ENCODE measurements around the gene TFAP2A. TPM values are rescaled to one million over a fixed set of nuclear protein-coding genes. Genes with fewer than 3 reads are reported as not detected.

The TFAP2A gene
- total and polyA plus RNA-seq, 11 donors, result 0.11 to 1.4 (median 0.30) TPM; not detected in 1

DNA sequence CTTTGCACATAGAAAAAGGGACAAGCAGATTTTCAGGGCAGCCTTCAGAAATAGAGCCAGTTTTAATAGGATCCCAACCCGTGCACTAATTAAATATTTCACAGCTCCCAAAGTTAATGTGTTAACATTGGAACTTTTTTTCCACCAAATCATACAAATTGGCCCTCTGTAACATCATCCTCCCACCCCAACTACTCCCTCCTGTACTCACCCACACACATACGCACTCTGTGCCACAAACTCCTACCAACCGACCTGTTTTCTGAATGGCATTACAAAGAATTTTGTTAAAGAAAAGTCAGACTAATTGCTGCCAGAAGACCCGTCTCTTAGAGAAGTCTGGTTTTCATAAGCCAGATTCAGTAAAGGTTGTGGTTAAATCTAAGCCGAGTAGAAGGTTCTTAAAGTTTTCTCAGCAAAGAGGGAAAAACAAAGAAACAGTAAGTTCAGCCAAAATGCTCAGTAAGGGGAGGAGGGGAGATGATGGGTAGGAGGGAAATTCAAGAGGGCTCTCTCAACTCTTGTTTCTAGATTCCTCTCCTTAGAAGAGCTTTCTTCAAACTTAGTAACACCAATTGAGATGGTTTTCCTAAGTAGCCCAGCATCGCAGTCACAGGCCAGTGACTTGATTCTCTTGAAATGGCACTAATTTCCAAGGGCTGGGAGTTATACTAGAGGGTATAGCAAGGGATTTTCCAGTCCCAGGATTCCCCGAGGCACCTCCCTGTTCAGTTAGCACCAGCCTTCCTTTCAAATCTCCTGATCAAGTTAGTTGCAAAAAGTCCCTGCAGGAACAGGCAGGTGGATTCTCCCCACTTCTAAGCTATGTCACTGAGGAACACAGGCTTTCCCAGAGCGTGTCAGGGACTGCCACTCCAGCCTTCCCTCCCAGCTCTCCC, 27.9 kb downstream of the TFAP2A start:
- 7 to 10% (median 9%) methylated on average over 8 of the region's 8 CpGs for WGBS, 4 donors
- ATAC-seq (no peak), DNase-seq (no peak)
- Histone ChIP-seq H3K4me3 (no peak overlapping the region), H3K27ac (no peak overlapping the region), H3K9me3 (no peaks in the 10 kb centered on the region), H3K27me3 (peaks cover 50 to 100% (median 100%) of the 10 kb centered on the region in 9 donors), H3K4me1 (peaks cover 0 to 25% (median 5%) of the 10 kb centered on the region in 12 donors), H3K36me3 (no peaks in the 10 kb centered on the region)
- intact Hi-C loops (cut with DNase I), result no loop called here
- no peak for TF ChIP-seq POLR2A (IDR thresholded peaks at IDR 0.05)
- TF ChIP-seq, protein P1, sequence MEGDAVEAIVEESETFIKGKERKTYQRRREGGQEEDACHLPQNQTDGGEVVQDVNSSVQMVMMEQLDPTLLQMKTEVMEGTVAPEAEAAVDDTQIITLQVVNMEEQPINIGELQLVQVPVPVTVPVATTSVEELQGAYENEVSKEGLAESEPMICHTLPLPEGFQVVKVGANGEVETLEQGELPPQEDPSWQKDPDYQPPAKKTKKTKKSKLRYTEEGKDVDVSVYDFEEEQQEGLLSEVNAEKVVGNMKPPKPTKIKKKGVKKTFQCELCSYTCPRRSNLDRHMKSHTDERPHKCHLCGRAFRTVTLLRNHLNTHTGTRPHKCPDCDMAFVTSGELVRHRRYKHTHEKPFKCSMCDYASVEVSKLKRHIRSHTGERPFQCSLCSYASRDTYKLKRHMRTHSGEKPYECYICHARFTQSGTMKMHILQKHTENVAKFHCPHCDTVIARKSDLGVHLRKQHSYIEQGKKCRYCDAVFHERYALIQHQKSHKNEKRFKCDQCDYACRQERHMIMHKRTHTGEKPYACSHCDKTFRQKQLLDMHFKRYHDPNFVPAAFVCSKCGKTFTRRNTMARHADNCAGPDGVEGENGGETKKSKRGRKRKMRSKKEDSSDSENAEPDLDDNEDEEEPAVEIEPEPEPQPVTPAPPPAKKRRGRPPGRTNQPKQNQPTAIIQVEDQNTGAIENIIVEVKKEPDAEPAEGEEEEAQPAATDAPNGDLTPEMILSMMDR (IDR thresholded peaks at IDR 0.05), result no peak

DNA sequence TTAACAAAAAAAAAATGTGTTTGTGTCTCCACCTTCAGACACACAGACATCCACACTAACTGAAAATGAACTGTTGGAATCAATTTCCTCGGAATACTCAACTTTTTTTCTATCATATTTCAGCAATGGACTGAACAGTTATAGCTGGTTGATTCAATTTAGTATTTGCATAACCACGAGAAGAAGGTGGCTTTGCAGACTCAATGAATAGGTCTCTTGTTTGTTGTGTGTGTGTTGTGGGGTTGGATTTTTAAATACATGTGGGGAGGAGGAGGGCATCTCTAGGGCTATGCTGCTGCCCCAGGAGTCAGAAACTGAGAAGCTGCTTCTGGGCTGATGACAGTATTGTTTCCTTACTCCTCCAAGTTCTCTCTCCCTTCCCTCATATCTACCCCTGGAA, 28.7 kb downstream of the TFAP2A start:
- no peak overlapping the region for H3K4me3 ChIP-seq
- H3K27me3 ChIP-seq, result peaks cover 54 to 100% (median 100%) of the 10 kb centered on the region in 9 donors
- WGBS, 4 donors, result 2 to 7% (median 4%) methylated on average over 2 of the region's 2 CpGs
- no peak for ATAC-seq
- TF ChIP-seq POLR2A (IDR thresholded peaks at IDR 0.05), result no peak
- TF ChIP-seq, protein P1 (IDR thresholded peaks at IDR 0.05), result no peak
- no peak overlapping the region for H3K27ac ChIP-seq
- no peak for DNase-seq
- peaks cover 0 to 33% (median 5%) of the 10 kb centered on the region in 12 donors for H3K4me1 ChIP-seq
- no peaks in the 10 kb centered on the region for H3K9me3 ChIP-seq
- H3K36me3 ChIP-seq, result no peaks in the 10 kb centered on the region
- intact Hi-C loops (cut with DNase I), result no loop called here

DNA sequence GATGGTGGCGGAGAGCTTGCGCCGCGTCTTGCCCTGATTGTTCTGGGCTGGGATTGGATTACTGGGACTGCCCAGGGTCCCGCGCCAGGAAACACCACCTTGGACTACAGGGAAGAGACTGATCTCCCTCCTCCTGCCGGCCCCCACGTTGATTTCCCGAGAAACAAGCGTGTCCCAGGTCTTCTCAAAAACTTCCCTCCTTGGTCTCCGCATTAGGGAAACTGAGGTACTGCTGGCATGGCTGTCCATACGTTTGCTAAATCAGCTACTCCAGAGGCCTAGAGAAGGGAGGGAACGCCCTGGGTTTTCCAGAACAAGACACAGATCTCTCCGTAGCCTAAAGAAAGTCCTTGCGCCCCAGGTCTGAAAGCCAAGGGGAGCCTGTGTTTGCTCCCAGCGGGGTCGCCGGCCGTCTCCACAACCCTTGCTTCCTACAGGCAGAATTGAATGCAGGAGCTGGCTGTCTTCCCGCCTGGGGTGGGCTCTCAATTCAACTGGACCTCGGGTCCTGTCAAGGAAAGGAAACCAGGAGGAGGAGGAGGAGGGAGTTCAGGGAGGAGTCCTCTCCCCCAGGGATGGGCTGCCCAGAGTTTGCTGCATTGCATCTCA, 29.2 kb downstream of the TFAP2A start:
- Histone ChIP-seq H3K36me3 (no peaks in the 10 kb centered on the region), H3K27me3 (peaks cover 51 to 100% (median 100%) of the 10 kb centered on the region in 9 donors), H3K9me3 (no peaks in the 10 kb centered on the region), H3K4me3 (no peak overlapping the region), H3K27ac (no peak overlapping the region), H3K4me1 (peaks cover 0 to 34% (median 5%) of the 10 kb centered on the region in 12 donors)
- WGBS, 4 donors, result 5 to 11% (median 7%) methylated on average over 21 of the region's 21 CpGs
- ATAC-seq (no peak), DNase-seq (no peak)
- TF ChIP-seq POLR2A (IDR thresholded peaks at IDR 0.05), result no peak
- TF ChIP-seq, protein P1 (IDR thresholded peaks at IDR 0.05), result no peak
- intact Hi-C loops (cut with DNase I), result no loop called here

Data from heart left ventricle (tissue), 16 donors.